ENCODE measurements around the gene MRPL36. TPM values are rescaled to one million over a fixed set of nuclear protein-coding genes. Genes with fewer than 3 reads are reported as not detected.

MRPL36 gene
- polyA plus RNA-seq, 1 donor (not counting 4 experiments of a cell fraction or from before 2014, with no cell fraction given): 121 TPM

GRCh38 chr5:1831257-1831656 lies 31.6 kb upstream of the MRPL36 start:
- FAIRE-seq (no peak), DNase-seq (ENCODE audit: low read depth, low spot score) (no peak)
- peaks cover 5% of the 10 kb centered on the region for H3K27me3 ChIP-seq (ENCODE audit: control insufficient read depth, extremely low read depth, insufficient read depth, low read length)
- H3K27ac ChIP-seq (ENCODE audit: control insufficient read depth, insufficient read depth, low read length): no peak overlapping the region
- no peak overlapping the region for H3K9ac ChIP-seq (ENCODE audit: control insufficient read depth, extremely low read depth, insufficient read depth, low read length)
- TF ChIP-seq CTCF (optimal IDR thresholded peaks at IDR 0.05 in 1 of 3, IDR thresholded peaks at IDR 0.05 in 1 of 3, conservative IDR thresholded peaks at IDR 0.05 in 1 of 3; ENCODE audit: extremely low read depth in 1 of 3, insufficient read depth in 2 of 3, low read length in 3 of 3): no peak
- no peak for TF ChIP-seq EZH2 (IDR thresholded peaks at IDR 0.05; ENCODE audit: low read length)
- peaks cover 0 to 2% of the 10 kb centered on the region in 2 experiments for H3K36me3 ChIP-seq (ENCODE audit: control insufficient read depth in 2 of 2, extremely low read depth in 1 of 2, insufficient read depth in 2 of 2, low read length in 2 of 2)
- H3K9me3 ChIP-seq (ENCODE audit: control insufficient read depth, low read depth, low read length): no peaks in the 10 kb centered on the region
- no peaks in the 10 kb centered on the region for H3K4me1 ChIP-seq (ENCODE audit: control insufficient read depth, extremely low read depth, insufficient read depth, low read length)
- no peak overlapping the region for H3K4me3 ChIP-seq (ENCODE audit: control insufficient read depth in 2 of 3, extremely low read depth in 1 of 3, insufficient read depth in 2 of 3, low read depth in 1 of 3, low read length in 3 of 3)
- H4K20me1 ChIP-seq (ENCODE audit: control insufficient read depth, extremely low read depth, insufficient read depth, low read length): no peaks in the 10 kb centered on the region
- H3K79me2 ChIP-seq (ENCODE audit: control insufficient read depth, insufficient read depth, low read length): no peaks in the 10 kb centered on the region
- H3K4me2 ChIP-seq (ENCODE audit: control insufficient read depth, extremely low read depth, insufficient read depth, low read depth, low read length): no peak overlapping the region
- dilution Hi-C loops (cut with MboI; ENCODE audit: extremely low pct_ligation_motif_present, low sequenced_read_pairs): no loop called here
- no peak overlapping the region for H2AFZ ChIP-seq (ENCODE audit: control insufficient read depth, low read length)
- H3K9me1 ChIP-seq (ENCODE audit: control insufficient read depth, extremely low read depth, insufficient read depth, low read length): no peaks in the 10 kb centered on the region

GRCh38 chr5:1830571-1831228 lies 31.1 kb upstream of the MRPL36 start:
- TF ChIP-seq EZH2 (IDR thresholded peaks at IDR 0.05; ENCODE audit: low read length) (no peak), CTCF (optimal IDR thresholded peaks at IDR 0.05 in 1 of 3, IDR thresholded peaks at IDR 0.05 in 1 of 3, conservative IDR thresholded peaks at IDR 0.05 in 1 of 3; ENCODE audit: extremely low read depth in 1 of 3, insufficient read depth in 2 of 3, low read length in 3 of 3) (no peak)
- Histone ChIP-seq H3K9me1 (ENCODE audit: control insufficient read depth, extremely low read depth, insufficient read depth, low read length) (no peaks in the 10 kb centered on the region), H3K27me3 (ENCODE audit: control insufficient read depth, extremely low read depth, insufficient read depth, low read length) (peaks cover 5% of the 10 kb centered on the region), H3K36me3 (ENCODE audit: control insufficient read depth in 2 of 2, extremely low read depth in 1 of 2, insufficient read depth in 2 of 2, low read length in 2 of 2) (peaks cover 0 to 3% of the 10 kb centered on the region in 2 experiments), H3K9me3 (ENCODE audit: control insufficient read depth, low read depth, low read length) (no peaks in the 10 kb centered on the region), H3K9ac (ENCODE audit: control insufficient read depth, extremely low read depth, insufficient read depth, low read length) (no peak overlapping the region), H3K4me2 (ENCODE audit: control insufficient read depth, extremely low read depth, insufficient read depth, low read depth, low read length) (no peak overlapping the region), H2AFZ (ENCODE audit: control insufficient read depth, low read length) (no peak overlapping the region), H3K4me1 (ENCODE audit: control insufficient read depth, extremely low read depth, insufficient read depth, low read length) (no peaks in the 10 kb centered on the region), H3K4me3 (ENCODE audit: control insufficient read depth in 2 of 3, extremely low read depth in 1 of 3, insufficient read depth in 2 of 3, low read depth in 1 of 3, low read length in 3 of 3) (no peak overlapping the region), H4K20me1 (ENCODE audit: control insufficient read depth, extremely low read depth, insufficient read depth, low read length) (no peaks in the 10 kb centered on the region), H3K79me2 (ENCODE audit: control insufficient read depth, insufficient read depth, low read length) (no peaks in the 10 kb centered on the region), H3K27ac (ENCODE audit: control insufficient read depth, insufficient read depth, low read length) (no peak overlapping the region)
- no peak for DNase-seq (ENCODE audit: low read depth, low spot score)
- dilution Hi-C loops (cut with MboI; ENCODE audit: extremely low pct_ligation_motif_present, low sequenced_read_pairs): no loop called here
- FAIRE-seq: no peak

Data from keratinocyte (primary cell).